Astrocyte (in vitro differentiated cells and primary cell): ENCODE measurements around the gene SERINC4. TPM values are rescaled to one million over a fixed set of nuclear protein-coding genes. Genes with fewer than 3 reads are reported as not detected.

Source experiments
- DNase-seq: peaks from one replicate; pipeline ENCODE4 v3.0.0-alpha.2; 2010; ENCODE audit warnings: low read depth
- FAIRE-seq: peaks from 2 replicates; lab custom pipeline; 2011; peaks lifted over from hg19 to GRCh38; lab: Jason Lieb, UNC
- H2AFZ ChIP-seq: 2 replicates; pipeline ENCODE4 v1.6.0; 2012; ENCODE audit warnings: low read depth, low read length, inconsistent platforms
- H3K27ac ChIP-seq: 2 replicates; pipeline ENCODE4 v1.5.1; 2011; ENCODE audit warnings: low read depth, low read length, inconsistent platforms
- H3K27me3 ChIP-seq: 2 replicates; pipeline ENCODE4 v1.6.0; 2011; ENCODE audit warnings: low read length, inconsistent platforms; ENCODE audit not compliant: insufficient read depth
- H3K36me3 ChIP-seq: 2 replicates; pipeline ENCODE4 v1.5.1; 2011; ENCODE audit warnings: low read length, inconsistent platforms; ENCODE audit not compliant: insufficient read depth
- H3K4me1 ChIP-seq: 2 replicates; pipeline ENCODE4 v1.5.1; 2011; ENCODE audit warnings: low read length, inconsistent platforms; ENCODE audit not compliant: insufficient read depth
- H3K4me2 ChIP-seq: 2 replicates; pipeline ENCODE4 v1.6.0; 2012; ENCODE audit warnings: low read length, inconsistent platforms
- H3K4me3 ChIP-seq: 2 replicates; pipeline ENCODE4 v1.5.1; 2011; ENCODE audit warnings: low read depth, mild to moderate bottlenecking, low read length, inconsistent platforms; ENCODE audit not compliant: insufficient read depth
- H3K79me2 ChIP-seq: 2 replicates; pipeline ENCODE4 v1.6.0; 2012; ENCODE audit warnings: mild to moderate bottlenecking, low read length, inconsistent platforms; ENCODE audit not compliant: insufficient read depth
- H3K9ac ChIP-seq: 2 replicates; pipeline ENCODE4 v1.6.0; 2012; ENCODE audit warnings: mild to moderate bottlenecking, low read length, inconsistent platforms
- H3K9me3 ChIP-seq: 2 replicates; pipeline ENCODE4 v1.5.1; 2012; ENCODE audit warnings: low read depth, mild to moderate bottlenecking, low read length, inconsistent platforms; ENCODE audit not compliant: insufficient read depth
- H4K20me1 ChIP-seq: 2 replicates; pipeline ENCODE4 v1.6.0; 2012; ENCODE audit warnings: low read length, inconsistent platforms; ENCODE audit not compliant: insufficient read depth
- H3K27ac Mint-ChIP-seq: one replicate; pipeline ENCODE4 v1.8.0; 2021; ENCODE audit warnings: mild to moderate bottlenecking, mixed read lengths; ENCODE audit not compliant: unreplicated experiment
- H3K27me3 Mint-ChIP-seq: one replicate; pipeline ENCODE4 v1.8.0; 2021; ENCODE audit warnings: low read depth, mixed read lengths; ENCODE audit not compliant: unreplicated experiment
- H3K36me3 Mint-ChIP-seq: one replicate; pipeline ENCODE4 v1.8.0; 2021; ENCODE audit warnings: low read depth, mixed read lengths; ENCODE audit not compliant: unreplicated experiment
- H3K4me1 Mint-ChIP-seq: one replicate; pipeline ENCODE4 v1.8.0; 2021; ENCODE audit warnings: low read depth, mixed read lengths; ENCODE audit not compliant: unreplicated experiment
- H3K4me3 Mint-ChIP-seq: one replicate; pipeline ENCODE4 v1.8.0; 2021; ENCODE audit warnings: mild to moderate bottlenecking, moderate library complexity, mixed read lengths; ENCODE audit not compliant: unreplicated experiment
- H3K9me3 Mint-ChIP-seq: one replicate; pipeline ENCODE4 v1.8.0; 2021; ENCODE audit warnings: mild to moderate bottlenecking, mixed read lengths; ENCODE audit not compliant: unreplicated experiment
- CTCF ChIP-seq: IDR thresholded peaks from 2 replicates; pipeline ENCODE4 v1.5.1; 2011; ENCODE audit warnings: low read depth, mild to moderate bottlenecking, inconsistent platforms, low read length, moderate library complexity; ENCODE audit not compliant: insufficient read depth
- EZH2 ChIP-seq: IDR thresholded peaks from 2 replicates; pipeline ENCODE4 v1.6.1; 2012; ENCODE audit warnings: mild to moderate bottlenecking, low read length, inconsistent platforms; ENCODE audit not compliant: insufficient read depth
- total RNA-seq: library from RNA; stranded (reverse); gene quantifications from 2 replicates; pipeline ENCODE4 v1.2.1, GENCODE V29; 2021

Gene SERINC4
- total RNA-seq, 1 donor from 2014 or later, result 0.30 TPM

GRCh38 chr15:43799209-43799944, 643 bp downstream of the SERINC4 start:
- H3K4me2 ChIP-seq, result no peak overlapping the region
- DNase-seq (no peak), FAIRE-seq (no peak)
- Mint-ChIP-seq H3K27ac (peak overlapping the region; percentile 83), H3K9me3 (peaks cover 2% of the 10 kb centered on the region), H3K4me1 (peaks cover 54% of the 10 kb centered on the region), H3K4me3 (peak overlapping the region; percentile 100), H3K36me3 (peaks cover 32% of the 10 kb centered on the region), H3K27me3 (no peaks in the 10 kb centered on the region)
- no peak overlapping the region for H3K27ac ChIP-seq
- H4K20me1 ChIP-seq, result peaks cover 34% of the 10 kb centered on the region
- no peak overlapping the region for H2AFZ ChIP-seq
- no peak overlapping the region for H3K9ac ChIP-seq
- H3K4me1 ChIP-seq, result peaks cover 24% of the 10 kb centered on the region
- no peaks in the 10 kb centered on the region for H3K27me3 ChIP-seq
- no peak for TF ChIP-seq EZH2
- no peak for TF ChIP-seq CTCF
- no peaks in the 10 kb centered on the region for H3K9me3 ChIP-seq
- H3K36me3 ChIP-seq, result peaks cover 33% of the 10 kb centered on the region
- H3K4me3 ChIP-seq, result no peak overlapping the region
- H3K79me2 ChIP-seq, result peaks cover 31% of the 10 kb centered on the region

DNA sequence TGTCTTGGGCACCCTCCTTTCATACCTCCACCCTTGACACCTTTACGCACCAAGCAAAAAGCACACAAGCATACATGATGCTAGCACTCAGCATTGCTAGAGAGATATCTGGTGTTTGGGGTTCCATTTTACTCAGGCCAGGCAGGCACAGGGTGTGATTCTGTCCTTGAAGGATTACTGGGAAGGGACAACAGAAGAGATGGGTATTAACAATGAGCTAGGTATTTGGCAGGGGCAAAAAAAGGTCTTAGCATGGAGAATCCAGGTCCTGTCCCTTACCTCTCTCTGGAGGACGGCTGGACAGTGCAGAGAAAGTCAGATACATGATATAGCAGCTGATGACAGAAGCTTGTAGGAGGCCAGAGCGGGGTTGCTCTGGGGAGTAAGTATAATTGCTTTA, 3.5 kb downstream of the SERINC4 start:
- Histone ChIP-seq H3K27ac (no peak overlapping the region), H2AFZ (no peak overlapping the region), H4K20me1 (peaks cover 50% of the 10 kb centered on the region), H3K4me1 (peaks cover 35% of the 10 kb centered on the region), H3K4me3 (no peak overlapping the region), H3K9ac (no peak overlapping the region), H3K36me3 (peaks cover 26% of the 10 kb centered on the region), H3K4me2 (no peak overlapping the region), H3K9me3 (no peaks in the 10 kb centered on the region), H3K27me3 (no peaks in the 10 kb centered on the region), H3K79me2 (peaks cover 49% of the 10 kb centered on the region)
- Mint-ChIP-seq H3K27me3 (no peaks in the 10 kb centered on the region), H3K27ac (peak overlapping the region; percentile 63), H3K9me3 (peaks cover 2% of the 10 kb centered on the region), H3K4me3 (no peak overlapping the region), H3K4me1 (peaks cover 61% of the 10 kb centered on the region), H3K36me3 (peaks cover 32% of the 10 kb centered on the region)
- no peak for FAIRE-seq
- TF ChIP-seq CTCF (no peak), EZH2 (no peak)
- DNase-seq, result no peak

GRCh38 chr15:43795997-43796396, 4.0 kb downstream of the SERINC4 start:
- no peak for FAIRE-seq
- no peaks in the 10 kb centered on the region for H3K9me3 ChIP-seq
- Mint-ChIP-seq H3K9me3 (peaks cover 2% of the 10 kb centered on the region), H3K27ac (no peak overlapping the region), H3K36me3 (peaks cover 32% of the 10 kb centered on the region), H3K4me3 (no peak overlapping the region), H3K27me3 (no peaks in the 10 kb centered on the region), H3K4me1 (peaks cover 55% of the 10 kb centered on the region)
- H3K4me2 ChIP-seq, result no peak overlapping the region
- no peaks in the 10 kb centered on the region for H3K27me3 ChIP-seq
- peaks cover 44% of the 10 kb centered on the region for H3K79me2 ChIP-seq
- no peak overlapping the region for H2AFZ ChIP-seq
- DNase-seq, result no peak
- TF ChIP-seq EZH2 (no peak), CTCF (no peak)
- H3K4me1 ChIP-seq, result peaks cover 34% of the 10 kb centered on the region
- no peak overlapping the region for H3K27ac ChIP-seq
- H3K9ac ChIP-seq, result no peak overlapping the region
- peaks cover 49% of the 10 kb centered on the region for H4K20me1 ChIP-seq
- no peak overlapping the region for H3K4me3 ChIP-seq
- peaks cover 25% of the 10 kb centered on the region for H3K36me3 ChIP-seq
